Thoracic aorta (tissue), 2 donors: Measurements from ENCODE around the gene KHDC1L. TPM values are rescaled to one million over a fixed set of nuclear protein-coding genes. Genes with fewer than 3 reads are reported as not detected.
"Not testable (repeated sequence)": the region's sequence is repeated elsewhere in the genome, so short reads cannot be mapped to it uniquely, and the experiment has no call there.

Source experiments
- ATAC-seq: fragments of 150-250 bp; one replicate; pipeline ENCODE4 v1.8.0; 2017; ENCODE audit warnings: low read depth; ENCODE audit not compliant: insufficient number of reproducible peaks, low FRiP score
- DNase-seq: peaks from one replicate; pipeline ENCODE4 v3.0.0-alpha.2; 2020; ENCODE audit warnings: low spot score
- H3K27ac ChIP-seq, 2 donors: fragments of 200-600 bp; sonication (generic); 1 replicate in 1 of 2; 2 replicates in 1 of 2; pipeline ENCODE4 v1.5.1; 2016; ENCODE audit warnings: mild to moderate bottlenecking in 2 of 2, moderate library complexity in 2 of 2
- H3K27me3 ChIP-seq: fragments of 200-600 bp; sonication (generic); replicated peaks from 2 replicates; pipeline ENCODE4 v1.6.0; 2016; ENCODE audit warnings: mild to moderate bottlenecking; ENCODE audit not compliant: insufficient read depth
- H3K36me3 ChIP-seq: fragments of 200-600 bp; sonication (generic); one replicate; pipeline ENCODE4 v1.5.1; 2016
- H3K4me1 ChIP-seq, 2 donors: fragments of 200-600 bp; sonication (generic); 1 replicate in 1 of 2; 2 replicates in 1 of 2; pipeline versions ENCODE4 v1.5.1 to v1.6.0; 2016; ENCODE audit warnings: low read depth in 2 of 2, mild to moderate bottlenecking in 1 of 2; ENCODE audit not compliant: control insufficient read depth in 1 of 2
- H3K4me3 ChIP-seq: fragments of 200-600 bp; sonication (generic); 2 replicates; pipeline ENCODE4 v1.5.1; 2016; ENCODE audit warnings: mild to moderate bottlenecking
- H3K9me3 ChIP-seq: fragments of 200-600 bp; sonication (generic); 2 replicates; pipeline ENCODE4 v1.5.1; 2016
- CTCF ChIP-seq: fragments of 200-600 bp; sonication (generic); IDR thresholded peaks from one replicate; pipeline ENCODE4 v1.5.1; 2019; ENCODE audit warnings: antibody characterized with exemption
- total RNA-seq, 2 donors: library from RNA; depleted of rRNA; stranded (reverse); fragments of >200 nt; gene quantifications; one replicate each; pipeline versions ENCODE4 v1.1.0 to v1.2.3, GENCODE V29; 2016

KHDC1L gene
- total RNA-seq, 2 donors from 2014 or later: not detected

DNA sequence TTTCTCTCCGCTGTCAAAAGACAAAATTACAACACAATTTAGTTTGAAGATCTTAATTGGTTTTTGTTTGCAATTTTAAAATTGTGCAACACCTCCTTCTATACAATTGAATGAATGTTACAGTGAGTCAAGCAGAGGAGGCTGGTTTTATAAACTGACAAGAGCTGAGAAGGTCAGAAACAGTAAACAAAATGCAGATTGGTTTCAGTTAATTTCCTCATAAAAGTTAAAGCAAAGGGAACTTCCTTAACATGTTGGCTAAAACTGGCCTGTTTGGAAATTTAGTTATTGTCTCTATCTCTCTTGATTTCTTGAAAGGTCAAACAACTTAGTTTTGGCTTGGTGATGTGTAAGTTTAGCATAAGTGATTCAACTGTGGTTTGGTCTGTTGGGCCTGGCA, 22.2 kb downstream of the KHDC1L start:
- no peaks in the 10 kb centered on the region for H3K36me3 ChIP-seq
- TF ChIP-seq CTCF: no peak
- no peak overlapping the region for H3K27ac ChIP-seq
- no peak overlapping the region for H3K4me3 ChIP-seq
- H3K9me3 ChIP-seq: no peaks in the 10 kb centered on the region
- H3K4me1 ChIP-seq: no peaks in the 10 kb centered on the region
- H3K27me3 ChIP-seq: no peaks in the 10 kb centered on the region
- no peak for DNase-seq
- ATAC-seq: no peak

DNA sequence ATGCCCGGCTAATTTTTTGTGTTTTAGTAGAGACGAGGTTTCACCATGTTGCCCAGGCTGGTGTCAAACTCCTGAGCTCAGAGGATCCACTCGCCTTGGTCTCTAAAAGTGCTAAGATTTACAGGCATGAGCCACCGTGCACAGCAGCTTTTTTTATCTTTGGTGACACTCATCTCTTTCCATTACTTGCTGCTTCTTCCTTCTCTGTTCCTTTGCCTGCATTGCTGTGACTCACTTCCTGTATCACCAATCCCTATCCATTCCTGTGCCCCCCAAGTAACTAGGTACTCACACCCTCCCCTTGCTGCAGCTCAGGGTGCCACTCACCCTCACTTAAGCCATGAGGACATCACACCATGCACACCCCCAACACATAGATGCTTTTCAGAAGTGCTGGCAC, 24.6 kb downstream of the KHDC1L start:
- Histone ChIP-seq H3K27me3 (no peaks in the 10 kb centered on the region), H3K4me3 (no peak overlapping the region), H3K4me1 (no peaks in the 10 kb centered on the region), H3K9me3 (no peaks in the 10 kb centered on the region), H3K36me3 (no peaks in the 10 kb centered on the region), H3K27ac (no peak overlapping the region)
- no peak for TF ChIP-seq CTCF
- DNase-seq (no peak), ATAC-seq (no peak)

GRCh38 chr6:73200247-73200646, 25.0 kb downstream of the KHDC1L start:
- H3K4me1 ChIP-seq: no peaks in the 10 kb centered on the region
- no peaks in the 10 kb centered on the region for H3K27me3 ChIP-seq
- ATAC-seq (no peak), DNase-seq (no peak)
- H3K4me3 ChIP-seq: no peak overlapping the region
- H3K27ac ChIP-seq: no peak overlapping the region
- no peak for TF ChIP-seq CTCF
- no peaks in the 10 kb centered on the region for H3K36me3 ChIP-seq
- H3K9me3 ChIP-seq: no peaks in the 10 kb centered on the region

DNA sequence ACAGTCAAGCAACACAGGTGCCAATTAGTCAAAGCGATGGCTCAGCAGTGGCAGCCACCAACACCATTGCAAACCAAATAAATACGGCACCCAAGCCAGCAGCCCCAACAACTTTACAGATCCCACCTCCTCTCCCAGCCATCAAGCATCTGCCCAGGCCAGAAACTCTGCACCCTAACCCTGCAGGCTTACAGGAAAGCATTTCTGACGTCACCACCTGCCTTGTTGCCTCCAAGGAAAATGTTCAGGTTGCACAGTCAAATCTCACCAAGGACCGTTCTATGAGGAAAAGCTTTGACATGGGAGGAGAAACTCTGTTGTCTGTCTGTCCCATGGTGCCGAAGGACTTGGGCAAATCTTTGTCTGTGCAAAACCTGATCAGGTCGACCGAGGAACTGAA, 30.6 kb downstream of the KHDC1L start:
- no peak for TF ChIP-seq CTCF
- no peak overlapping the region for H3K4me3 ChIP-seq
- ATAC-seq (no peak), DNase-seq (no peak)
- no peaks in the 10 kb centered on the region for H3K4me1 ChIP-seq
- H3K36me3 ChIP-seq: no peaks in the 10 kb centered on the region
- H3K27me3 ChIP-seq: no peaks in the 10 kb centered on the region
- no peak overlapping the region for H3K27ac ChIP-seq
- no peaks in the 10 kb centered on the region for H3K9me3 ChIP-seq

- not testable (repeated sequence) for H3K9me3 ChIP-seq, DNase-seq, H3K27me3 ChIP-seq, H3K4me3 ChIP-seq, ATAC-seq, H3K36me3 ChIP-seq, H3K27ac ChIP-seq, H3K4me1 ChIP-seq
Observed at GRCh38 chr6:73193302-73193701, 32.0 kb downstream of the KHDC1L start.

- no peak for ATAC-seq
- H3K4me3 ChIP-seq: no peak overlapping the region
- no peak for DNase-seq
- H3K4me1 ChIP-seq: no peaks in the 10 kb centered on the region
- no peaks in the 10 kb centered on the region for H3K27me3 ChIP-seq
- no peaks in the 10 kb centered on the region for H3K36me3 ChIP-seq
- no peaks in the 10 kb centered on the region for H3K9me3 ChIP-seq
- no peak overlapping the region for H3K27ac ChIP-seq
- TF ChIP-seq CTCF: no peak
Observed at GRCh38 chr6:73182021-73182607, 43.2 kb downstream of the KHDC1L start.
